Measurements from ENCODE around the gene SLC2A14.

DNA sequence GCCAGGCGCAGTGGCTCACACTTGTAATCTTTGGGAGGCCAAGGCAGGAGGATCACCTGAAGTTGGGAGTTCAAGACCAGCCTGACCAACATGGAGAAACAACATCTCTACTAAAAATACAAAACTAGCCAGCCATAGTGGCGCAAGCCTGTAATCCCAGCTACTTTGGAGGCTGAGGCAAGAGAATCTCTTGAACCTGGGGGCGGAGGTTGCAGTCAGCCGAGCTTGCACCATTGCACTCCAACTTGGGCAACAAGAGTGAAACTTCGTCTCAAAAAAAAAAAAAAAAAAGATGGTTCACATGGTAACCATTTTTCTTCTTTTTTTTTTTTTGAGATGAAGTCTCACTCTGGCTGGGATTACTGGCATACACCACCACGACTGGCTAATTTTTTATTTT lies 35.3 kb downstream of the SLC2A14 start:
- TF ChIP-seq POLR2A (IDR thresholded peaks at IDR 0.05; ENCODE audit: low read depth, low read length): no peak
- TF ChIP-seq TAF1 (IDR thresholded peaks at IDR 0.05; ENCODE audit: borderline replicate concordance, low read depth, low read length): no peak
- no peak for TF ChIP-seq POLR2AphosphoS5 (IDR thresholded peaks at IDR 0.05; ENCODE audit: low read depth, low read length)

All from GM12892 (cell line).